ENCODE data around the gene SECISBP2. TPM values are rescaled to one million over a fixed set of nuclear protein-coding genes. Genes with fewer than 3 reads are reported as not detected.

The SECISBP2 gene
- total RNA-seq, 1 experiment from 2014 or later, result 15.7 TPM

DNA sequence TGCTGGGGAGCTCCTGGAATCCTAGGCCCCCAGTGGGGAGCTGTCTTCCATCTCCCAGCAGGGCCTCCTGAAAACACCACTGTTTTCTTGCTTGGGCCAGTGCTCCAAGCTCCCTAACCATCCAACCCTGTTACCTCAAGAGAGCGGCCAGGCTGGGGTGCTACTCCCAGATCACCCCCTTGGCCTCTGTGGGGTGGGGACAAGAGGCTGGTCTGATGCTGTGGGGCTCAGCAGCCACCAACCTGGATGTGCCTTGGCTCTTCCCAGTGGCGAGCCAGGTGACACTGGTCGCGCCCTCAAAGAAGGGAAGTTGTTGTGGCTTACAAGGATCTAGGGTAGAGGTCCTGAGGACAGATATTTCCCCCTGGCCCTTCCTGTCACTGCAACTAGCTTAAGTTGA lies 49.0 kb downstream of the SECISBP2 start:
- Histone ChIP-seq H3K4me2 (ENCODE audit: low read length) (no peak overlapping the region), H3K27me3 (ENCODE audit: low read length) (no peaks in the 10 kb centered on the region), H3K4me1 (ENCODE audit: insufficient read depth, low read length) (no peaks in the 10 kb centered on the region), H3K9me2 (replicated peaks; ENCODE audit: low read length) (no peaks in the 10 kb centered on the region), H4K20me1 (ENCODE audit: low read length) (no peaks in the 10 kb centered on the region), H3F3A (ENCODE audit: low read length, unreplicated experiment) (no peaks in the 10 kb centered on the region), H3K79me2 (ENCODE audit: low read length) (no peaks in the 10 kb centered on the region), H3K9me3 (ENCODE audit: low read length) (no peaks in the 10 kb centered on the region), H3K9ac (ENCODE audit: low read length) (no peak overlapping the region), H3K27ac (ENCODE audit: low read length) (no peak overlapping the region), H3K4me3 (ENCODE audit: low read length) (no peak overlapping the region), H2AFZ (ENCODE audit: low read length) (no peak overlapping the region), H3K36me3 (ENCODE audit: low read depth, low read length) (no peaks in the 10 kb centered on the region)
- BruUV-seq (replicated peaks), result no TSS peak
- ChIA-PET POLR2A (ENCODE audit: unreplicated experiment) (no interaction called here), CTCF (no interaction called here)
- no peak for ATAC-seq
- intact Hi-C loops (cut with micrococcal nuclease), result no loop called here
- no peak for DNase-seq
- TF ChIP-seq, protein P1, sequence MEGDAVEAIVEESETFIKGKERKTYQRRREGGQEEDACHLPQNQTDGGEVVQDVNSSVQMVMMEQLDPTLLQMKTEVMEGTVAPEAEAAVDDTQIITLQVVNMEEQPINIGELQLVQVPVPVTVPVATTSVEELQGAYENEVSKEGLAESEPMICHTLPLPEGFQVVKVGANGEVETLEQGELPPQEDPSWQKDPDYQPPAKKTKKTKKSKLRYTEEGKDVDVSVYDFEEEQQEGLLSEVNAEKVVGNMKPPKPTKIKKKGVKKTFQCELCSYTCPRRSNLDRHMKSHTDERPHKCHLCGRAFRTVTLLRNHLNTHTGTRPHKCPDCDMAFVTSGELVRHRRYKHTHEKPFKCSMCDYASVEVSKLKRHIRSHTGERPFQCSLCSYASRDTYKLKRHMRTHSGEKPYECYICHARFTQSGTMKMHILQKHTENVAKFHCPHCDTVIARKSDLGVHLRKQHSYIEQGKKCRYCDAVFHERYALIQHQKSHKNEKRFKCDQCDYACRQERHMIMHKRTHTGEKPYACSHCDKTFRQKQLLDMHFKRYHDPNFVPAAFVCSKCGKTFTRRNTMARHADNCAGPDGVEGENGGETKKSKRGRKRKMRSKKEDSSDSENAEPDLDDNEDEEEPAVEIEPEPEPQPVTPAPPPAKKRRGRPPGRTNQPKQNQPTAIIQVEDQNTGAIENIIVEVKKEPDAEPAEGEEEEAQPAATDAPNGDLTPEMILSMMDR (conservative IDR thresholded peaks at IDR 0.05; ENCODE audit: low read depth, low read length), result no peak
- no peak for TF ChIP-seq EZH2 (IDR thresholded peaks at IDR 0.05; ENCODE audit: low read length, unreplicated experiment)
- TF ChIP-seq EZH2phosphoT487 (IDR thresholded peaks at IDR 0.05; ENCODE audit: borderline replicate concordance, low read length), result no peak

DNA sequence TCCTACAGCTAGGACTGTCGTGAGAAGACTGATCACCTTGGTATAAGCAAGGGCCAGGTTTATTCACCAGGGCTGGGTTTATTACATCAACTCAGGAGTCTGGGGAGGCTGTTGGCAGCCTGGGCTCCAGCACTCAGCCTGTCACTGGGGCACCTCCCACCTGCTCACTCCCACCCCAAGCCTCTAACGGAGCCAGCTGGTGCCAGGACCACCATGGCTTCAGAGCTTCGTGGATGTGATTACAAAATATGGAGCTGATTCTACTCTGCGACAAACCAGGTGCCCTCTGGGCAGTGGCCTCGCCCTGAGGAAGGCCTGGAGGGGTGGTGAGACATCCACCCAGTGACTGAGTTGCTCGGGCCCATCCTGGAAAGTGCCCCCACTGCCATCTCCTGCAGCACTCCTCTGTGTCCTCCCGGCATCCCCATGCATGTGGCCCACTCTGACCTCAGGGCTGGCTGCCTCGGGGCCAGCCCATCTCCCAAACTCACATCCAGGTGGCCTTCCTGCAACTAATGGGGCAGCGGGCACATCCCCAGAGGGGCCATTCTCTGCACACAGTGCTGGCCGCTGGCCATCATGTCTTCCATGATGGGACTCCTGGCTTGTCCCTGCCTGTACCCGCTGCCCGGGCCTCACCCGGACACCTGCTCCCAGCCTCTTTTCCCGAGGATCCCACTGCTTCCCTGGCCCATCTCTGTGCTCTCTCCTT lies 49.6 kb downstream of the SECISBP2 start:
- intact Hi-C loops (cut with micrococcal nuclease), result no loop called here
- DNase-seq (no peak), ATAC-seq (no peak)
- H3K79me2 ChIP-seq (ENCODE audit: low read length), result no peaks in the 10 kb centered on the region
- POLR2A ChIA-PET (ENCODE audit: unreplicated experiment), result no interaction called here
- no peaks in the 10 kb centered on the region for H3F3A ChIP-seq (ENCODE audit: low read length, unreplicated experiment)
- no peak overlapping the region for H3K9ac ChIP-seq (ENCODE audit: low read length)
- no peaks in the 10 kb centered on the region for H3K9me2 ChIP-seq (replicated peaks; ENCODE audit: low read length)
- no peaks in the 10 kb centered on the region for H3K36me3 ChIP-seq (ENCODE audit: low read depth, low read length)
- H3K4me1 ChIP-seq (ENCODE audit: insufficient read depth, low read length), result no peaks in the 10 kb centered on the region
- CTCF ChIA-PET, result no interaction called here
- no peak overlapping the region for H3K4me3 ChIP-seq (ENCODE audit: low read length)
- BruUV-seq (replicated peaks), result no TSS peak
- H3K27me3 ChIP-seq (ENCODE audit: low read length), result no peaks in the 10 kb centered on the region
- no peak for TF ChIP-seq EZH2phosphoT487 (IDR thresholded peaks at IDR 0.05; ENCODE audit: borderline replicate concordance, low read length)
- TF ChIP-seq, protein P1 (conservative IDR thresholded peaks at IDR 0.05; ENCODE audit: low read depth, low read length), result no peak
- no peak for TF ChIP-seq EZH2 (IDR thresholded peaks at IDR 0.05; ENCODE audit: low read length, unreplicated experiment)
- H3K4me2 ChIP-seq (ENCODE audit: low read length), result no peak overlapping the region
- H2AFZ ChIP-seq (ENCODE audit: low read length), result no peak overlapping the region
- no peak overlapping the region for H3K27ac ChIP-seq (ENCODE audit: low read length)
- H4K20me1 ChIP-seq (ENCODE audit: low read length), result no peaks in the 10 kb centered on the region
- no peaks in the 10 kb centered on the region for H3K9me3 ChIP-seq (ENCODE audit: low read length)

DNA sequence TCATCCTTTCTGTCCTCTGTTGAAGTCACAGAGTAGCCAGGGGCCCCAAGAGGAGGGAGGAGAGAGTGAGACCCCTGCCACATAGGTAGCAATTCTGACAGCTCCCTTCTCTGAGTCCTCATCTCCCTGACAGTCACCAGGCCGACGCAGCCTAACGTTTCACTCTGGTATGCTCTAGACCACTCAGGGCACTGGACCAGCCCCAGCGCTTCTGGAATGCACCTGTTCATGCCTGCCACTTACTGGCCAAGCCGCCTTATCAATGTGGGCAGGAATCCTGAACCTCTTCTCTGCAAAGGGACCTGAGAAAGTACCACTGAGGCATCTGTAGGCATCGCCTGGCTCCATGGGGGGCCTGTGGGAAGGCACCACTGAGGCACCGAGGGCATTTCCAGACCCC lies 50.2 kb downstream of the SECISBP2 start:
- H3F3A ChIP-seq (ENCODE audit: low read length, unreplicated experiment), result no peaks in the 10 kb centered on the region
- no peak overlapping the region for H3K9ac ChIP-seq (ENCODE audit: low read length)
- H3K4me3 ChIP-seq (ENCODE audit: low read length), result no peak overlapping the region
- no peaks in the 10 kb centered on the region for H3K36me3 ChIP-seq (ENCODE audit: low read depth, low read length)
- H3K4me1 ChIP-seq (ENCODE audit: insufficient read depth, low read length), result no peaks in the 10 kb centered on the region
- no TSS peak for BruUV-seq (replicated peaks)
- H3K9me3 ChIP-seq (ENCODE audit: low read length), result no peaks in the 10 kb centered on the region
- TF ChIP-seq, protein P1 (conservative IDR thresholded peaks at IDR 0.05; ENCODE audit: low read depth, low read length), result no peak
- TF ChIP-seq EZH2phosphoT487 (IDR thresholded peaks at IDR 0.05; ENCODE audit: borderline replicate concordance, low read length) (no peak), EZH2 (IDR thresholded peaks at IDR 0.05; ENCODE audit: low read length, unreplicated experiment) (no peak)
- H4K20me1 ChIP-seq (ENCODE audit: low read length), result no peaks in the 10 kb centered on the region
- CTCF ChIA-PET, result no interaction called here
- POLR2A ChIA-PET (ENCODE audit: unreplicated experiment), result no interaction called here
- H3K4me2 ChIP-seq (ENCODE audit: low read length), result no peak overlapping the region
- no peaks in the 10 kb centered on the region for H3K9me2 ChIP-seq (replicated peaks; ENCODE audit: low read length)
- intact Hi-C loops (cut with micrococcal nuclease), result no loop called here
- no peak overlapping the region for H3K27ac ChIP-seq (ENCODE audit: low read length)
- ATAC-seq (no peak), DNase-seq (no peak)
- no peaks in the 10 kb centered on the region for H3K79me2 ChIP-seq (ENCODE audit: low read length)
- no peak overlapping the region for H2AFZ ChIP-seq (ENCODE audit: low read length)
- no peaks in the 10 kb centered on the region for H3K27me3 ChIP-seq (ENCODE audit: low read length)

Measured in PC-3 (cell line).